Right lobe of liver (tissue), 4 donors: Measurements from ENCODE around the gene UQCC5.

Experiments used
- CTCF ChIP-seq, 4 donors: fragments of 200-600 bp in 3 of 4; fragments of 450-650 bp in 1 of 4; IDR thresholded peaks; one replicate each; pipeline versions ENCODE4 v1.5.1 to v1.8.0; 2016 to 2022; ENCODE audit warnings: antibody characterized with exemption in 4 of 4, mild to moderate bottlenecking in 2 of 4
- POLR2A ChIP-seq: fragments of 450-650 bp; IDR thresholded peaks from one replicate; pipeline ENCODE4 v1.6.1; 2017; ENCODE audit warnings: antibody characterized with exemption, mild to moderate bottlenecking
- donor health status: DM: no; HTN: no; CAD: no.
- donor health status: DM: no; HTN: no; CAD: no.
- donor health status: DM: no; HTN: yes; CAD: no.

- no peak for TF ChIP-seq CTCF (IDR thresholded peaks at IDR 0.05)
- no peak for TF ChIP-seq POLR2A
These were observed 10.7 kb downstream of the UQCC5 start for GRCh38 chr3:52547143-52547542.
